Measurements from ENCODE around the gene ZNF512B. TPM values are rescaled to one million over a fixed set of nuclear protein-coding genes. Genes with fewer than 3 reads are reported as not detected.

The ZNF512B gene
- total and polyA plus RNA-seq, 4 donors = 1.8 to 11.8 (median 9.8) TPM

GRCh38 chr20:63970714-63971431, 1.1 kb upstream of the ZNF512B start:
- H3K9ac ChIP-seq (ENCODE audit: low read depth in 1 of 2, low read length in 2 of 2) = no peak overlapping the region
- peaks cover 5 to 18% (median 8%) of the 10 kb centered on the region in 4 donors for H3K36me3 ChIP-seq (ENCODE audit: control insufficient read depth in 4 of 4, insufficient read depth in 3 of 4, low read depth in 1 of 4, low read length in 3 of 4)
- no peaks in the 10 kb centered on the region for H3K9me3 ChIP-seq (ENCODE audit: control insufficient read depth in 4 of 4, low read length in 3 of 4)
- WGBS = 92% methylated on average over 5 of the region's 5 CpGs
- TF ChIP-seq, protein P1, sequence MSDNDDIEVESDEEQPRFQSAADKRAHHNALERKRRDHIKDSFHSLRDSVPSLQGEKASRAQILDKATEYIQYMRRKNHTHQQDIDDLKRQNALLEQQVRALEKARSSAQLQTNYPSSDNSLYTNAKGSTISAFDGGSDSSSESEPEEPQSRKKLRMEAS (IDR thresholded peaks at IDR 0.05) = peak; percentile 13
- TF ChIP-seq ATF3 (IDR thresholded peaks at IDR 0.05) = no peak
- H3K27me3 ChIP-seq (ENCODE audit: control insufficient read depth in 4 of 4, insufficient read depth in 4 of 4, low read length in 3 of 4) = no peaks in the 10 kb centered on the region
- DNase-seq (ENCODE audit: low spot score) = no peak
- no peak overlapping the region for H3K27ac ChIP-seq (ENCODE audit: low read depth in 1 of 2, low read length in 2 of 2)
- peaks cover 18 to 48% (median 38%) of the 10 kb centered on the region in 4 donors for H3K4me1 ChIP-seq (ENCODE audit: control insufficient read depth in 4 of 4, insufficient read depth in 4 of 4, low read length in 3 of 4)
- no peak overlapping the region for H3K4me3 ChIP-seq (ENCODE audit: low read depth in 1 of 3, low read length in 3 of 3)

DNA sequence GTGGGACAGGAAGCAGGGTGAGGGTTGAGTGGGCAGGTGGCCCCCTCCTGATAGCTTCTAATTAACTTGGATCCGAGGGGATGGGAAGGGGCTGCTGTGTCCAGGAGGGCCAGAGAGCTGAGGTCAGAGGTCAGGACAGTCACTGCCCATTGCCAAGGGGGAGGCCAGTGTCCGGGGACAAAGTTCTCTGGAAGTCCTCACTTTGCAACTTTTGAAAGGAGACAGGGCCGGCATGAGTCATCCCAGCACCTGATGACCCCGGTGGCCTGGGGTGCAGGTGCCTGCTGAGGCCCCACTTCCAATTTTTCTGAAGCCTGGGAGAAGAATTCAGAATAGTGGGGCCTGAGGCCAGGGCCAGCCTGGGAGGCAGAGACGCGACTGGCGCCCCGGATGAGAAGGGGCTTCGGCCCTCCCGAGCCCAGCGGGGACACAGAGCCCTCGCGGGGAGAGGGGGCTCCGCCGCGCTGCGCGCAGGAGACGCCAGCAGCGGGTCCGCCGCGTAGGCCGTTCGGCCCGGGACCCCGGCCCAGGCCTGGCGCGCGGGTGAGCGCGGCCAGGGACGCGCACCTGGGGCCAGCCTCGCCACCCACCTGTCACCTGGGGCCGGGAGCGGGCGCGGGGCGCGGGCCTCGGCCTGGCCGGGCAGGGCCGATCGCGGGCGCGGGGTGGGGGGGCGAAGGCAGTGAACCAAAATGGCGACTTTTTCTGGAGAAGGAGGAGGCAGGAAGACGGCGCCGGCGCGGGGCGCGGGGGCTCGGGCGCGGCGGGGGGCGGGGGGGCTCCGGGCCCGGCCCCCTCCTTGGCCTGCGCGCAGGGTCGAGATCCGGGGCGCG, 586 bp downstream of the ZNF512B start:
- Histone ChIP-seq H3K4me1 (ENCODE audit: control insufficient read depth in 4 of 4, insufficient read depth in 4 of 4, low read length in 3 of 4) (peaks cover 13 to 42% (median 33%) of the 10 kb centered on the region in 4 donors), H3K9me3 (ENCODE audit: control insufficient read depth in 4 of 4, low read length in 3 of 4) (no peaks in the 10 kb centered on the region), H3K27ac (ENCODE audit: low read depth in 1 of 2, low read length in 2 of 2) (peak overlapping the region; percentile 38 to 84), H3K9ac (ENCODE audit: low read depth in 1 of 2, low read length in 2 of 2) (peak overlapping the region; percentile 60 to 72), H3K4me3 (ENCODE audit: low read depth in 1 of 3, low read length in 3 of 3) (peak overlapping the region; percentile 56 to 94 (median 78)), H3K36me3 (ENCODE audit: control insufficient read depth in 4 of 4, insufficient read depth in 3 of 4, low read depth in 1 of 4, low read length in 3 of 4) (peaks cover 7 to 18% (median 8%) of the 10 kb centered on the region in 4 donors), H3K27me3 (ENCODE audit: control insufficient read depth in 4 of 4, insufficient read depth in 4 of 4, low read length in 3 of 4) (no peaks in the 10 kb centered on the region)
- no peak for DNase-seq (ENCODE audit: low spot score)
- TF ChIP-seq TAF1 (conservative IDR thresholded peaks at IDR 0.05) (no peak), JUND (IDR thresholded peaks at IDR 0.05) (peak; percentile 99), EGR1 (IDR thresholded peaks at IDR 0.05; ENCODE audit: low read depth in 2 of 2) (no peak), SP1 (IDR thresholded peaks at IDR 0.05) (peak; percentile 75), RAD21 (IDR thresholded peaks at IDR 0.05) (no peak), YY1 (IDR thresholded peaks at IDR 0.05) (peak; percentile 58), NR2F2 (IDR thresholded peaks at IDR 0.05) (peak; percentile 91), GABPA (IDR thresholded peaks at IDR 0.05 in 1 of 2, conservative IDR thresholded peaks at IDR 0.05 in 1 of 2) (peak in 1 of 2 donors; percentile 65), RXRA (IDR thresholded peaks at IDR 0.05) (peak; percentile 74 to 83), HNF4A (conservative IDR thresholded peaks at IDR 0.05) (peak; percentile 89 to 94), FOXA2 (IDR thresholded peaks at IDR 0.05) (no peak), ATF3 (IDR thresholded peaks at IDR 0.05) (peak; percentile 97), FOXA1 (IDR thresholded peaks at IDR 0.05) (no peak), HNF4G (IDR thresholded peaks at IDR 0.05) (peak; percentile 62)
- TF ChIP-seq, protein P2, sequence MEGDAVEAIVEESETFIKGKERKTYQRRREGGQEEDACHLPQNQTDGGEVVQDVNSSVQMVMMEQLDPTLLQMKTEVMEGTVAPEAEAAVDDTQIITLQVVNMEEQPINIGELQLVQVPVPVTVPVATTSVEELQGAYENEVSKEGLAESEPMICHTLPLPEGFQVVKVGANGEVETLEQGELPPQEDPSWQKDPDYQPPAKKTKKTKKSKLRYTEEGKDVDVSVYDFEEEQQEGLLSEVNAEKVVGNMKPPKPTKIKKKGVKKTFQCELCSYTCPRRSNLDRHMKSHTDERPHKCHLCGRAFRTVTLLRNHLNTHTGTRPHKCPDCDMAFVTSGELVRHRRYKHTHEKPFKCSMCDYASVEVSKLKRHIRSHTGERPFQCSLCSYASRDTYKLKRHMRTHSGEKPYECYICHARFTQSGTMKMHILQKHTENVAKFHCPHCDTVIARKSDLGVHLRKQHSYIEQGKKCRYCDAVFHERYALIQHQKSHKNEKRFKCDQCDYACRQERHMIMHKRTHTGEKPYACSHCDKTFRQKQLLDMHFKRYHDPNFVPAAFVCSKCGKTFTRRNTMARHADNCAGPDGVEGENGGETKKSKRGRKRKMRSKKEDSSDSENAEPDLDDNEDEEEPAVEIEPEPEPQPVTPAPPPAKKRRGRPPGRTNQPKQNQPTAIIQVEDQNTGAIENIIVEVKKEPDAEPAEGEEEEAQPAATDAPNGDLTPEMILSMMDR (IDR thresholded peaks at IDR 0.05; ENCODE audit: low read depth, low read length, missing input control) = no peak
- TF ChIP-seq, protein P3, sequence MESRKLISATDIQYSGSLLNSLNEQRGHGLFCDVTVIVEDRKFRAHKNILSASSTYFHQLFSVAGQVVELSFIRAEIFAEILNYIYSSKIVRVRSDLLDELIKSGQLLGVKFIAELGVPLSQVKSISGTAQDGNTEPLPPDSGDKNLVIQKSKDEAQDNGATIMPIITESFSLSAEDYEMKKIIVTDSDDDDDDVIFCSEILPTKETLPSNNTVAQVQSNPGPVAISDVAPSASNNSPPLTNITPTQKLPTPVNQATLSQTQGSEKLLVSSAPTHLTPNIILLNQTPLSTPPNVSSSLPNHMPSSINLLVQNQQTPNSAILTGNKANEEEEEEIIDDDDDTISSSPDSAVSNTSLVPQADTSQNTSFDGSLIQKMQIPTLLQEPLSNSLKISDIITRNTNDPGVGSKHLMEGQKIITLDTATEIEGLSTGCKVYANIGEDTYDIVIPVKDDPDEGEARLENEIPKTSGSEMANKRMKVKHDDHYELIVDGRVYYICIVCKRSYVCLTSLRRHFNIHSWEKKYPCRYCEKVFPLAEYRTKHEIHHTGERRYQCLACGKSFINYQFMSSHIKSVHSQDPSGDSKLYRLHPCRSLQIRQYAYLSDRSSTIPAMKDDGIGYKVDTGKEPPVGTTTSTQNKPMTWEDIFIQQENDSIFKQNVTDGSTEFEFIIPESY (IDR thresholded peaks at IDR 0.05) = no peak
- TF ChIP-seq, protein P1 (IDR thresholded peaks at IDR 0.05) = no peak
- WGBS = 2% methylated on average over 70 of the region's 70 CpGs
